MCF 10A (cell line): ENCODE measurements around the gene ZSCAN21. TPM values are rescaled to one million over a fixed set of nuclear protein-coding genes. Genes with fewer than 3 reads are reported as not detected.
"Not testable (repeated sequence)": the region's sequence is repeated elsewhere in the genome, so short reads cannot be mapped to it uniquely, and the experiment has no call there.

ENCODE experiments used
- BruUV-seq: library from RNA; stranded (reverse); fragments of 400-500 nt; replicated peaks from 2 replicates; lab custom pipeline; 2021; lab: Mats Ljungman, UMichigan
- CTCF ChIA-PET: fragments of 300-600 bp; sonication (Branson Sonifier 250); formaldehyde crosslinking; extraction: SDS; loops from one replicate; lab custom pipeline; 2021; ENCODE audit warnings: antibody characterized with exemption, inconsistent platforms; lab: Yijun Ruan, JAX
- POLR2A ChIA-PET: fragments of 300-600, 350-650 bp; sonication (Branson Sonifier 250); formaldehyde crosslinking; extraction: SDS; loops from one replicate; lab custom pipeline; 2020; ENCODE audit warnings: antibody characterized with exemption, inconsistent platforms; lab: Yijun Ruan, JAX
- DNase-seq: peaks from one replicate; pipeline ENCODE4 v3.0.0-alpha.2; 2018; ENCODE audit not compliant: unreplicated experiment
- H3K27ac Mint-ChIP-seq: one replicate; pipeline ENCODE4 v1.8.0; 2022; ENCODE audit warnings: mild to moderate bottlenecking, low read depth, mixed read lengths; ENCODE audit not compliant: unreplicated experiment
- H3K27me3 Mint-ChIP-seq: one replicate; pipeline ENCODE4 v1.8.0; 2022; ENCODE audit warnings: mixed read lengths; ENCODE audit not compliant: insufficient read depth, unreplicated experiment
- H3K36me3 Mint-ChIP-seq: one replicate; pipeline ENCODE4 v1.8.0; 2022; ENCODE audit warnings: mild to moderate bottlenecking, moderate library complexity, mixed read lengths; ENCODE audit not compliant: insufficient read depth, unreplicated experiment
- H3K4me1 Mint-ChIP-seq: one replicate; pipeline ENCODE4 v1.8.0; 2022; ENCODE audit warnings: mixed read lengths; ENCODE audit not compliant: insufficient read depth, unreplicated experiment
- H3K4me3 Mint-ChIP-seq: one replicate; pipeline ENCODE4 v1.8.0; 2022; ENCODE audit warnings: mild to moderate bottlenecking, moderate library complexity, mixed read lengths; ENCODE audit not compliant: unreplicated experiment
- H3K9me3 Mint-ChIP-seq: one replicate; pipeline ENCODE4 v1.8.0; 2022; ENCODE audit warnings: mixed read lengths; ENCODE audit not compliant: unreplicated experiment
- intact Hi-C: fragments of 100-400 bp; cut with micrococcal nuclease; formaldehyde crosslinking; loops from 2 replicates; pipeline ENCODE4 v1.14.1; 2022
- total RNA-seq: library from RNA; stranded (reverse); gene quantifications from 2 replicates; pipeline ENCODE4 v1.2.3, GENCODE V29; 2022
- TF ChIP-seq, protein P1 (sequence below): fragments of 200-600 bp; IDR thresholded peaks from one replicate; pipeline ENCODE4 v1.8.0; 2022; ENCODE audit warnings: antibody characterized with exemption, mild to moderate bottlenecking; ENCODE audit not compliant: unreplicated experiment

The ZSCAN21 gene
- total RNA-seq, 1 experiment from 2014 or later: 14.7 TPM

DNA sequence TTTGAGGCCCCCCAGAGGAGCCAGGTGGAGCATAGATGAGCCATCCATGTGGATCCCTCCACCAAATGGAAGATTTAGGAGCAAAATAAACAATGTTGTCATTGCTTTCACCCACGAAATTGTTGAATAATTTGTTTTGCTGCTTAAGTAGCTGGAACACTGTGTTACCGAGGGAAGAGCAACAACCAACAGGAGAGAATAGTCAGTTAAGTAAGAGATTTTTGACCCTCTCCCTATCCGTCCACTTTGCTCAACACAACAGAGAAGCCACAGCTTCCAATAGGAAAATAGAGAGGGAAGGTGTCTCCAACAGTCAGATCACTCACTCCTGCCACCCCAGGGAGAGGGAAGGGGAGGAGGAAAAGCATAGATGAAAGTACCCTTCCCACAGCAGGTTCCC lies 38.1 kb upstream of the ZSCAN21 start:
- BruUV-seq: no TSS peak
- H3K4me3 Mint-ChIP-seq: no peak overlapping the region
- no peaks in the 10 kb centered on the region for H3K36me3 Mint-ChIP-seq
- TF ChIP-seq, protein P1, sequence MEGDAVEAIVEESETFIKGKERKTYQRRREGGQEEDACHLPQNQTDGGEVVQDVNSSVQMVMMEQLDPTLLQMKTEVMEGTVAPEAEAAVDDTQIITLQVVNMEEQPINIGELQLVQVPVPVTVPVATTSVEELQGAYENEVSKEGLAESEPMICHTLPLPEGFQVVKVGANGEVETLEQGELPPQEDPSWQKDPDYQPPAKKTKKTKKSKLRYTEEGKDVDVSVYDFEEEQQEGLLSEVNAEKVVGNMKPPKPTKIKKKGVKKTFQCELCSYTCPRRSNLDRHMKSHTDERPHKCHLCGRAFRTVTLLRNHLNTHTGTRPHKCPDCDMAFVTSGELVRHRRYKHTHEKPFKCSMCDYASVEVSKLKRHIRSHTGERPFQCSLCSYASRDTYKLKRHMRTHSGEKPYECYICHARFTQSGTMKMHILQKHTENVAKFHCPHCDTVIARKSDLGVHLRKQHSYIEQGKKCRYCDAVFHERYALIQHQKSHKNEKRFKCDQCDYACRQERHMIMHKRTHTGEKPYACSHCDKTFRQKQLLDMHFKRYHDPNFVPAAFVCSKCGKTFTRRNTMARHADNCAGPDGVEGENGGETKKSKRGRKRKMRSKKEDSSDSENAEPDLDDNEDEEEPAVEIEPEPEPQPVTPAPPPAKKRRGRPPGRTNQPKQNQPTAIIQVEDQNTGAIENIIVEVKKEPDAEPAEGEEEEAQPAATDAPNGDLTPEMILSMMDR: no peak
- H3K9me3 Mint-ChIP-seq: no peaks in the 10 kb centered on the region
- no peaks in the 10 kb centered on the region for H3K27me3 Mint-ChIP-seq
- no peak for DNase-seq
- intact Hi-C loops: no loop called here
- ChIA-PET POLR2A (interaction anchor here (1.4 kb wide), 1 partner anchor 12 kb away, joined by 3 read pairs; no protein-coding TSS in a partner anchor), CTCF (interaction anchor here (0.6 to 2.0 kb wide), 3 partner anchors 22 to 1083 kb away, joined by 3 to 10 read pairs (median 5); no protein-coding TSS in a partner anchor)
- H3K27ac Mint-ChIP-seq: no peak overlapping the region
- H3K4me1 Mint-ChIP-seq: no peaks in the 10 kb centered on the region

DNA sequence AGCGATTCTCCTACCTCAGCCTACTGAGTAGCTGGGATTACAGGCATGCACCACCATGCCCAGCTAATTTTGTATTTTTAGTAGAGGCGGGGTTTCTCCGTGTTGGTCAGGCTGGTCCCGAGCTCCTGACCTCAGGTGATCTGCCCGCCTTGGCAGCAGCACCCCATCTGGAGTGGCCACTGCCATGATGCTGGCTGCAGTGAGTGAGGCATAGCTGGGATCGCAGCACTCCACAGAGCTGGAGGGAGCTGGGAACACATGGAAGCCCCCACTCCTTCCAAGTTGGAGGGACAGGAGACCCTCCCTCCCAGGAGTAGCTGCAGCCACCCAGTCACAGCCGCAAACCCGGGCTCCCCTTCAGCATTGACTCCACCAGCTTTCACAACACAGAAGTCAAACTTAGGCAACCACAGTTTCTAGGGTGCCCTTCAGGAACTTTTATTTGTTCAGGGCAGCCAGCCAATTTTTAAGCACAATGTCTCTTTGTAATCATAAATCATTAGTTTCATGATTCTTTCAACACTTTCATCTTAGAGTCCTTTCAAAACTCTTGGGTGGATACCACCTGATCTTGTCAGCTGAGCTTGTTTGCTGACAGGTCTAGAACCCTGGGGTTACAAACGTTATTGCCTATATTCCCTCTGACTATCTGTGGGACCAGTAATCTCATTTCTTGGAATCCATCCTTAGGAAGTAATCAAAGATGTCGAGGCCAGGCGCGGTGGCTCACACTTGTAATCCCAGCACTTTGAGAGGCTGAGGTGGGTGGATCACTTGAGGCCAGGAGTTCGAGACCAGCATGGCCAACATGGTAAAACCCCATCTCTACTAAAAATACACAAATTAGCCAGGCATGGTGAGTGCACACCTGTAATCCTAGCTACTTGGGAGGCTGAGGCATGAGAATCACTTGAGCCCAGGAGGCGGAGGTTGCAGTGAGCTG lies 36.9 kb upstream of the ZSCAN21 start:
- H3K36me3 Mint-ChIP-seq, BruUV-seq, H3K9me3 Mint-ChIP-seq, H3K4me3 Mint-ChIP-seq, H3K4me1 Mint-ChIP-seq, H3K27ac Mint-ChIP-seq, H3K27me3 Mint-ChIP-seq, intact Hi-C loops: not testable (repeated sequence)
- peak; percentile 66 for DNase-seq
- POLR2A ChIA-PET: interaction anchor here (0.5 to 3.7 kb wide), 9 partner anchors 9 to 188 kb away, joined by 3 to 23 read pairs (median 3); partner anchors contain the start of genes TRIM4 and ZSCAN21
- CTCF ChIA-PET: interaction anchor here (0.6 to 2.0 kb wide), 6 partner anchors 14 to 40 kb away, joined by 3 to 10 read pairs (median 4); no protein-coding TSS in a partner anchor

DNA sequence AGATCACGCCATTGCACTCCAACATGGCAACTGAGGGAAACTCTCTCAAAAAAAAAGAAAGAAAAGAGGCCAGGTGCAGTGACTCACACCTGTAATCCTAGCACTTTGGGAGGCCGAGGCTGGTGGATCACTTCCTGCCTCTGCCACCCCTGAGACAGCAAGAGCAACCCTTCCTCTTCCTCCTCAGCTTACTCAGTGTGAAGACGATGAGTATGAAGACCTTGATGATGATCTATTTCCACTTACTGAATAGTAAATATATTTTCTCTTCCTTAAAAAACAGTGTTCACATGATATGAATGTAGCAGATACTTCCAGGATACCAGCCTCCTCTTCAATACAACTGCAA lies 36.3 kb upstream of the ZSCAN21 start:
- intact Hi-C loops: no loop called here
- H3K27ac Mint-ChIP-seq: no peak overlapping the region
- no peak overlapping the region for H3K4me3 Mint-ChIP-seq
- peaks cover 7% of the 10 kb centered on the region for H3K36me3 Mint-ChIP-seq
- ChIA-PET CTCF (interaction anchor here (0.7 to 1.4 kb wide), 4 partner anchors 15 to 40 kb away, joined by 3 to 6 read pairs (median 4); no protein-coding TSS in a partner anchor), POLR2A (interaction anchor here (0.5 to 3.7 kb wide), 7 partner anchors 8 to 188 kb away, joined by 3 to 23 read pairs (median 4); partner anchors contain the start of genes TRIM4 and ZSCAN21)
- BruUV-seq: no TSS peak
- no peaks in the 10 kb centered on the region for H3K9me3 Mint-ChIP-seq
- no peaks in the 10 kb centered on the region for H3K27me3 Mint-ChIP-seq
- H3K4me1 Mint-ChIP-seq: peaks cover 4% of the 10 kb centered on the region
- no peak for DNase-seq
- TF ChIP-seq, protein P1: no peak

DNA sequence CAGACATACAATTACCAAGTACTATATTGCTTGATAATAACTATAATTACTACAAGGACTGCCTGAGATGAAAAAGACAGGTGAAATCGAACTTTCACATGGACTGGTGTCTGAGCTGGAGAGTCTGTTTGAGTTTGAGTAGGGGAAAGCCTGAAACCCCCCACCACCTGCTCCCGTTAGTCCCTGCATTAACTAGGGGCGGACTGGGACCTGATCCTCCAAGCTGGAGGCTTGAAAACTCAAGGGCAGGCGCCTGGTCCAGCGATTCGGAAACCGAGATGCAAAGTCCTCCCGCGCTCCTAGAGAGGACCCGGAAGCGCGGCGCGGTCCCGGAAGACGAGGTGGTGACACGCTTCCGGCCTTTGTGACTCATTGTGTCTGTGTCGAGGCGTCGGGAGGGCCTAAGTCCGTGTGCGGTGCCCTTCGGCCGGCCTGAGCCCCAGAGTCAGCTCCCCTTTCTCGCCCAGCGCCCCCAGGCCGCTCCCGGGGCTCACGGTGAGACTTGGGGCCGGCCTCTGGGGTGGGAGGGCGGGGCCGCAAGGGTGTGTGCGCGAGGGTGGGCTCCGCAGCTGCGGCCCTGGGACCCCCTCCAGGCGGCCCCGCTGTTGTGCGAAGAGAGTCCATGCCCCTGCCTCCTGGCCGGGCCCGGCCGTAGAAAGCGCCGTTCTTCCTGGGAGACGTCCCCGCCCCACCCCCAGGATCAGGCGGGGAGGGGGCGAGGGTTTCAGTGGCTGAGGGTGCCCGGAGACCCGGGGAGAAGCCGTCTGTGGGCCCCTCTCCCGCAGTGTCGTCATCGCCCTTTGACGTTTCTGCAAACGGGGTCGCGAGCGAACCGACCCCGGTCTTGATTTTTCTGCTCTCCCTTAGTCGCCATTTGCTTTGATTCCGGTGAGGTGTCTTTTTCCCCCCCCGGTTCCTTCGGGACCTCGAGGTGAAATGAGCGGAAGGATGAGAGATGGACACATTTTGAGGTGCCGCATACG lies 34.1 kb upstream of the ZSCAN21 start, which contains the start of gene ZKSCAN1:
TSS of gene ZKSCAN1 (plus strand) at position 365 of the 983 bp plus-strand sequence. CDS start 7,911 bp downstream, outside the sequence.
- Mint-ChIP-seq H3K4me1 (peaks cover 12% of the 10 kb centered on the region), H3K27me3 (no peaks in the 10 kb centered on the region), H3K9me3 (no peaks in the 10 kb centered on the region), H3K36me3 (peaks cover 19% of the 10 kb centered on the region), H3K4me3 (peak within 1 kb of the TSS; percentile 80), H3K27ac (peak within 1 kb of the TSS; percentile 76)
- BruUV-seq: TSS peak; percentile 37
- ChIA-PET POLR2A (interaction anchor here (0.5 to 3.7 kb wide), 39 partner anchors 9 to 785 kb away, joined by 3 to 23 read pairs (median 4); partner anchors contain the start of genes AP4M1, BUD31, COPS6 and MCM7), CTCF (interaction anchor here (0.8 to 1.2 kb wide), 7 partner anchors 14 to 67 kb away, joined by 3 to 7 read pairs (median 3); no protein-coding TSS in a partner anchor)
- TF ChIP-seq, protein P1: no peak
- DNase-seq: peak; percentile 95
- intact Hi-C loops: no loop called here
